ENCODE measurements around the gene MMP15. TPM values are rescaled to one million over a fixed set of nuclear protein-coding genes. Genes with fewer than 3 reads are reported as not detected.
"Not testable (repeated sequence)": the region's sequence is repeated elsewhere in the genome, so short reads cannot be mapped to it uniquely, and the experiment has no call there.

MMP15 gene
- total RNA-seq, 1 experiment from 2014 or later, result 27.0 TPM

DNA sequence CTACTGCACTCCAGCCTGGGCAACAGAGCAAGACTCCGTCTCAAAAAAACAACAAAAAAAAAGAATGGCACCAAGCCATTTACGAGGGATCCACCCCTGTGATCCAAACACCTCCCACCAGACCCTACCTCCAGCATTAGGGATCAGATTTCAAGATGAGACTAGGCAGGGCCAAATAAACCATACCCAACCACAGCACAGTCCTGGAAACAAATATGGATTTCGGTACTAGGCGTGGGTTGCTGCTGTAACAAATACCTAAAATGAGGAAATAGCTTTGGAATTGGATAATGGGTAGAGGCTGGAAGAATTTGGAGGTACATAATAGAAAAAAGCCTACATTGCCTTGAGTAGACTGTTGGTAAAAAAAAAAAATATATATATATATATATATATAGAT lies 49.1 kb downstream of the MMP15 start:
- ChIA-PET POLR2A (no interaction called here), CTCF (no interaction called here)
- intact Hi-C loops (cut with micrococcal nuclease; ENCODE audit: unreplicated experiment), result no loop called here
- Mint-ChIP-seq H3K4me3 (ENCODE audit: unreplicated experiment) (no peak overlapping the region), H3K36me3 (ENCODE audit: insufficient read depth, unreplicated experiment) (no peaks in the 10 kb centered on the region), H3K27me3 (ENCODE audit: insufficient read depth, unreplicated experiment) (no peaks in the 10 kb centered on the region), H3K4me1 (ENCODE audit: low read depth, unreplicated experiment) (no peaks in the 10 kb centered on the region), H3K9me3 (ENCODE audit: unreplicated experiment) (peaks cover 12% of the 10 kb centered on the region), H3K27ac (ENCODE audit: unreplicated experiment) (no peak overlapping the region)
- Histone ChIP-seq H3K4me1 (no peaks in the 10 kb centered on the region), H3K4me3 (ENCODE audit: low read depth, low read length) (no peak overlapping the region), H3K9me3 (peaks cover 9% of the 10 kb centered on the region; the same call in 1 of the 2 replicates), H3K27me3 (replicated peaks; ENCODE audit: control insufficient read depth, insufficient read depth, low read length) (no peaks in the 10 kb centered on the region), H3K36me3 (ENCODE audit: control insufficient read depth, insufficient read depth, low read length) (no peaks in the 10 kb centered on the region)
- DNase-seq, result no peak
- BruUV-seq (replicated peaks), result no TSS peak
- no peak for TF ChIP-seq CTCF (IDR thresholded peaks at IDR 0.05; ENCODE audit: insufficient read depth in 1 of 2, low read depth in 1 of 2, low read length in 1 of 2, severe bottlenecking in 1 of 2, unreplicated experiment in 1 of 2)

- POLR2A ChIA-PET, result no interaction called here
- no peak overlapping the region for H3K27ac Mint-ChIP-seq (ENCODE audit: unreplicated experiment)
- intact Hi-C loops (cut with micrococcal nuclease; ENCODE audit: unreplicated experiment), result no loop called here
- DNase-seq, result no peak
- no TSS peak for BruUV-seq (replicated peaks)
- H3K9me3 Mint-ChIP-seq (ENCODE audit: unreplicated experiment), result peaks cover 12% of the 10 kb centered on the region
- H3K27me3 Mint-ChIP-seq (ENCODE audit: insufficient read depth, unreplicated experiment), result no peaks in the 10 kb centered on the region
- Histone ChIP-seq H3K4me3 (ENCODE audit: low read depth, low read length) (no peak overlapping the region), H3K9me3 (peaks cover 9% of the 10 kb centered on the region; the same call in 1 of the 2 replicates), H3K27me3 (replicated peaks; ENCODE audit: control insufficient read depth, insufficient read depth, low read length) (no peaks in the 10 kb centered on the region), H3K36me3 (ENCODE audit: control insufficient read depth, insufficient read depth, low read length) (no peaks in the 10 kb centered on the region), H3K4me1 (no peaks in the 10 kb centered on the region)
- H3K4me1 Mint-ChIP-seq (ENCODE audit: low read depth, unreplicated experiment), result no peaks in the 10 kb centered on the region
- no peak for TF ChIP-seq CTCF (IDR thresholded peaks at IDR 0.05; ENCODE audit: insufficient read depth in 1 of 2, low read depth in 1 of 2, low read length in 1 of 2, severe bottlenecking in 1 of 2, unreplicated experiment in 1 of 2)
- no peak overlapping the region for H3K4me3 Mint-ChIP-seq (ENCODE audit: unreplicated experiment)
- no peaks in the 10 kb centered on the region for H3K36me3 Mint-ChIP-seq (ENCODE audit: insufficient read depth, unreplicated experiment)
- CTCF ChIA-PET, result no interaction called here
Measured at GRCh38 chr16:58076514-58076913, 51.0 kb downstream of the MMP15 start.

- ChIA-PET POLR2A (interaction anchor here (0.6 kb wide), 1 partner anchor 20 kb away, joined by 3 read pairs; no protein-coding TSS in a partner anchor), CTCF (no interaction called here)
- Mint-ChIP-seq H3K4me1 (ENCODE audit: low read depth, unreplicated experiment) (no peaks in the 10 kb centered on the region), H3K27me3 (ENCODE audit: insufficient read depth, unreplicated experiment) (no peaks in the 10 kb centered on the region), H3K27ac (ENCODE audit: unreplicated experiment) (no peak overlapping the region), H3K36me3 (ENCODE audit: insufficient read depth, unreplicated experiment) (no peaks in the 10 kb centered on the region), H3K9me3 (ENCODE audit: unreplicated experiment) (peaks cover 12% of the 10 kb centered on the region), H3K4me3 (ENCODE audit: unreplicated experiment) (no peak overlapping the region)
- no TSS peak for BruUV-seq (replicated peaks)
- Histone ChIP-seq H3K27me3 (replicated peaks; ENCODE audit: control insufficient read depth, insufficient read depth, low read length) (no peaks in the 10 kb centered on the region), H3K9me3 (peaks cover 9% of the 10 kb centered on the region; the same call in 1 of the 2 replicates), H3K4me3 (ENCODE audit: low read depth, low read length) (no peak overlapping the region), H3K36me3 (ENCODE audit: control insufficient read depth, insufficient read depth, low read length) (no peaks in the 10 kb centered on the region), H3K4me1 (no peaks in the 10 kb centered on the region)
- intact Hi-C loops (cut with micrococcal nuclease; ENCODE audit: unreplicated experiment), result no loop called here
- no peak for DNase-seq
- no peak for TF ChIP-seq CTCF (IDR thresholded peaks at IDR 0.05; ENCODE audit: insufficient read depth in 1 of 2, low read depth in 1 of 2, low read length in 1 of 2, severe bottlenecking in 1 of 2, unreplicated experiment in 1 of 2)
Measured at GRCh38 chr16:58077796-58078195, 52.2 kb downstream of the MMP15 start.

- POLR2A ChIA-PET; H3K36me3 Mint-ChIP-seq (ENCODE audit: insufficient read depth, unreplicated experiment); H3K27me3 Mint-ChIP-seq (ENCODE audit: insufficient read depth, unreplicated experiment); DNase-seq; H3K36me3 ChIP-seq (ENCODE audit: control insufficient read depth, insufficient read depth, low read length); intact Hi-C loops (cut with micrococcal nuclease; ENCODE audit: unreplicated experiment); H3K4me1 ChIP-seq; H3K4me1 Mint-ChIP-seq (ENCODE audit: low read depth, unreplicated experiment); H3K27ac Mint-ChIP-seq (ENCODE audit: unreplicated experiment); H3K9me3 ChIP-seq; H3K4me3 Mint-ChIP-seq (ENCODE audit: unreplicated experiment); H3K4me3 ChIP-seq (ENCODE audit: low read depth, low read length); BruUV-seq (replicated peaks); H3K27me3 ChIP-seq (replicated peaks; ENCODE audit: control insufficient read depth, insufficient read depth, low read length); CTCF ChIA-PET: not testable (repeated sequence)
- H3K9me3 Mint-ChIP-seq (ENCODE audit: unreplicated experiment), result peaks cover 12% of the 10 kb centered on the region
Measured at GRCh38 chr16:58080657-58081056, 55.1 kb downstream of the MMP15 start.

Data from Caco-2 (cell line).